Memory B cell (primary cell): ENCODE measurements around the gene TDRD12.

Source experiments
- ATAC-seq: fragments of 150-1000 bp; cut with Tn5 transposase; 2 replicates; pipeline ENCODE4 v1.10.0; 2021; ENCODE audit warnings: low read depth, mild to moderate bottlenecking, moderate library complexity
- DNase-seq, 2 donors: peaks; one replicate each; pipeline ENCODE4 v3.0.0; 2022; ENCODE audit warnings: low spot score in 2 of 2
- H3K27ac Mint-ChIP-seq: one replicate; pipeline ENCODE4 v1.8.0; 2022; ENCODE audit warnings: mild to moderate bottlenecking, moderate library complexity, mixed read lengths
- H3K27me3 Mint-ChIP-seq: one replicate; pipeline ENCODE4 v1.8.0; 2022; ENCODE audit warnings: mixed read lengths
- H3K36me3 Mint-ChIP-seq: one replicate; pipeline ENCODE4 v1.8.0; 2022; ENCODE audit warnings: mild to moderate bottlenecking, mixed read lengths
- H3K4me1 Mint-ChIP-seq: one replicate; pipeline ENCODE4 v1.8.0; 2022; ENCODE audit warnings: mixed read lengths
- H3K4me3 Mint-ChIP-seq: one replicate; pipeline ENCODE4 v1.8.0; 2022; ENCODE audit warnings: mild to moderate bottlenecking, moderate library complexity, mixed read lengths
- H3K9me3 Mint-ChIP-seq: one replicate; pipeline ENCODE4 v1.8.0; 2022; ENCODE audit warnings: mixed read lengths

Gene TDRD12

DNA sequence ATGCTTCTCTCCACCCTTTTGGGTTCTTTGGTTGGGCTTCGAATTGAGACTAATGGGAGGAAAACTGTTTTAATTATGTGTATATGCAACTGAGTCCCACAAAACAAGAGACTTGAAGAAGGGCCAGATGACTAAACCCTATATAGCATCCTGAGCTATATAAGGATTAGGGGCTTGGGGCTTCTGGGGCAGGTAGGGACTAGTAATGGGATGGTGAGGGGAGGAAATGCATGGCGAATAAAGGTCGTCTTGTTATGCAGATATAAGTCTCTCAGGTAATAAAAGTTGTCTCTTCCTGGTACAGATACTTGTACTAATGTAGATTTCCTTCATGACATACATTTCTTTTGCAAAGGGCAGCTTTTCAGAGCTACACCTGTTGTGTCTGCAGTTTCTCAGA, 152.8 kb downstream of the TDRD12 start:
- DNase-seq = no peak
- H3K9me3 Mint-ChIP-seq = no peaks in the 10 kb centered on the region
- no peak overlapping the region for H3K4me3 Mint-ChIP-seq
- no peak overlapping the region for H3K27ac Mint-ChIP-seq
- ATAC-seq = no peak
- H3K27me3 Mint-ChIP-seq = no peaks in the 10 kb centered on the region
- peaks cover 1% of the 10 kb centered on the region for H3K36me3 Mint-ChIP-seq
- no peaks in the 10 kb centered on the region for H3K4me1 Mint-ChIP-seq

DNA sequence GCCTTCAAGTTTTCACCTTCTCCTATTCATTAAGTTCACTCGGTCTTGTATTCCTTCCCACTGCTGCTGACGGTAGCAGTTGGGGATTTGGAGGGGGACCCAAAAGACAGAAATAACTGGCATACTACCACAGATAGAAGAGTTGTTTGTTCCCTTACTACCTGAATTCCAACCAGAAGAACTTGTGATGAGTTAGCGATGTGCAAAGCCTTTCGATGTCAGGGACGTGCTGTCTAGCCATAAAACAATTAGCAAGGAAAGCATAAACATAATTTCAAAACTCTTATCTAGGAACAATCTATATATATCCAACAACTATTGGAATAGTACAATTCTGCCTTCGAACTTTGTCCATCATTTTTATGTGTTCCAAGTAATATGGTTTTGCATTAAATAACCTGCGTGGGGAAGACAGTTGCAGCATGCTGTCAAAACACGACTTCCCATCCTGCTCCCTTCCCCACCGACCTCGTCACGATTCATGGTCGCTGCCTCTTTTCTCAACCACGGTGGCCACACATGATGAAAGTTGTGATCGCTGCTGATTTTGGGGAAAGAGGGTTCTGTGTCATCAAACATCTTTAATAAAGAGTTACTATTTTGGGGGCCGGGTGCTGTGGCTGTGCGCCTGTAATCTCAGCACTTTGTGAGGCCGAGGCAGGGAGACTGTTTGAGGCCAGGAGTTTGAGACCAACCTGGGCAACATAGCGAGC, 153.8 kb downstream of the TDRD12 start:
- Mint-ChIP-seq H3K27me3 (no peaks in the 10 kb centered on the region), H3K9me3 (no peaks in the 10 kb centered on the region), H3K4me3 (no peak overlapping the region), H3K4me1 (no peaks in the 10 kb centered on the region), H3K36me3 (peaks cover 6% of the 10 kb centered on the region), H3K27ac (no peak overlapping the region)
- no peak for DNase-seq
- ATAC-seq = no peak

DNA sequence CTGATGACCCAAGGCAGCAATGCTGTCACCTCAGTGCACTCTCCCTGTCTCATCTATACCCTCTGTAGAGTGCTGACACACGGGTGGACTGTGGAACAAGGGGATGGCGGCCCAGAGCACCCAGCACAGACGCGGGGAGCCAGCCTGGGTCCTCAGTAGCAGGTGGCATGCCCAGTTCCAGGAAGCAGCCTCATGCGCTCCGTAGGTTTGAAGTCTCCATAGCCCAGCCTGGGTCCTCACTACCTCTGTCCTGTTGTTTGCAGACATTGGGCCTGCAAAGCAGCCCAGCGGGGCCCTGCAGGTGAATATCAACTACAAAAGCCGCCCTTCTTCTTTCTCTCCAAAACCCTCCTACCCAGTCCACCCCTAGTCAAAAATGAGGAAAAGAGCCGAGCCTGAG, 155.0 kb downstream of the TDRD12 start:
- no peak overlapping the region for H3K27ac Mint-ChIP-seq
- no peaks in the 10 kb centered on the region for H3K4me1 Mint-ChIP-seq
- peaks cover 9% of the 10 kb centered on the region for H3K36me3 Mint-ChIP-seq
- no peaks in the 10 kb centered on the region for H3K27me3 Mint-ChIP-seq
- no peaks in the 10 kb centered on the region for H3K9me3 Mint-ChIP-seq
- no peak for ATAC-seq
- H3K4me3 Mint-ChIP-seq = no peak overlapping the region
- no peak for DNase-seq

DNA sequence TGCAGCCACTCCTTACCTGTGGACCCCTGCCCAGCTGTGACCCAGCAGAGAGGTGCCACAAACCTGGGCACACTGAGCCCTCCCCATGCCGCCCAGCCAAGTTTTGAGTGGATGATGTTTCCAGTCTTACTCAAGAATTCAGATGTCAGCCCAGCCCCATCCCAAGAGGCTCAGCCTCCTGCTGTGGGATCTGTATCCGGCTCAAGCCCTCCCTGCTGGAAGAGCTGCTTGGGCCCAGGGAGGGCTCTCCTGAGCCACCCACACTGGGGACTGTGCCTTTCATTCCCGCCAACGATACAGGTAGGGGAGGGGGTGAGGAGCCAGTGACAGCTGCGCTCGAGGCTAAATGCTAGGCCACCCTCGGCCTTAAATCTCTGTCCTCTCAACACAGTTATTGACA, 155.9 kb downstream of the TDRD12 start:
- Mint-ChIP-seq H3K27me3 (no peaks in the 10 kb centered on the region), H3K4me1 (no peaks in the 10 kb centered on the region), H3K4me3 (no peak overlapping the region), H3K36me3 (peaks cover 12% of the 10 kb centered on the region), H3K9me3 (no peaks in the 10 kb centered on the region), H3K27ac (no peak overlapping the region)
- DNase-seq (no peak), ATAC-seq (no peak)

DNA sequence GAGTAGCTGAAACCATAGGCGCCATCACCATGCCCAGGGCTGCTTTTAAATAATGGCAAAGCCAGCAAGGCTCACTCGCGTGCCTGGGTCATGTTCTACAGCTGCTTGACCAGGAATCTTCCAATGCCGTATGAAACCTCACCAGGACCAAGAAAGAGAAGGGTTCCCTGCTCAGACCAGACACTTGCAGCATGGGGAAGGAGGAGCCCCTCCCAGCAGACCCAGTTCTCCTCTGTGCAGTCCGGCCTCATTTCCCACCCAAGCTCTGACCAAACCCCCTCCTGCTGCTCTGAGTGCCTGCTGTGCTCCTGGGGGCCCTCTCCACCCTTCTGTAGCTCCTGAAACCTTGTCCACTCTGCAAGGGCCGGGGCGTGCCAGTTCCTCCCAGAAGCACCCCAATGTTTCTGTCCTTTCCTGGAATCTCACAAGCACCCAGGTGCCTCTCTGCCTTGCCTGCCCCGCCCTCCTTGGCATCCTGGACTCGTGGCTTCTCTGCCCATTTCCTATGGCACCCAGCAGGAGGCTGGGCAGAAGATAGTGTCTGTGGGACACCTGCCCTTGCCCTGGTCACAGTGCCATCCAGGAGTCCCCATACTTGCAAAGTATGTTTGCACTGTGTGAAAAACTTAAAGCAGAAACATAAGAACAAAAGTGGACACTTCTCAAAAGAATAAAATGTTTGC, 156.8 kb downstream of the TDRD12 start:
- H3K27ac Mint-ChIP-seq = no peak overlapping the region
- H3K4me1 Mint-ChIP-seq = no peaks in the 10 kb centered on the region
- ATAC-seq = no peak

DNA sequence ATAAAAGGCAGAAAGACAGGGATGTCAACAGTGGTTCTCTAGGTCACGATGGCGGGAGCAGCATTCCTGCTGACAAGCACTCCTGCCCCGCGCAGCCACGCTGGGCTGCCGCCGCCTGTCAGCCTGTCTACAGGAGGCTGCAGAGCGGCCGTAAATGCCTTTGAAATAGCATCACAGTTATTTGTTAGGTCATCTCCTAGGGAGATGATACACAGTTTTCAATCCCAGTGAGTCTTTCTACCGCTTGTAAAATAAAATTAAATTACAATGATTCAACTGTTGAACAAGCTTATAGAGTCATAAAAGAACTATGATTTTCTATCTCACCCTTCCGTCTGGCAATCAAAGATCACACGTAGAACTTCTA, 157.3 kb downstream of the TDRD12 start:
- H3K4me3 Mint-ChIP-seq = no peak overlapping the region
- DNase-seq = no peak
- H3K4me1 Mint-ChIP-seq = no peaks in the 10 kb centered on the region
- H3K9me3 Mint-ChIP-seq = no peaks in the 10 kb centered on the region
- peaks cover 14% of the 10 kb centered on the region for H3K36me3 Mint-ChIP-seq
- H3K27ac Mint-ChIP-seq = no peak overlapping the region
- H3K27me3 Mint-ChIP-seq = no peaks in the 10 kb centered on the region
- ATAC-seq = no peak

More for the DNA sequence above, 156.8 kb downstream of the TDRD12 start:
- Mint-ChIP-seq H3K9me3 (no peaks in the 10 kb centered on the region), H3K36me3 (peaks cover 13% of the 10 kb centered on the region), H3K27me3 (no peaks in the 10 kb centered on the region), H3K4me3 (no peak overlapping the region)
- no peak for DNase-seq
